GM12878 (cell line): ENCODE measurements around the gene SMIM7.

Experiments
- CBX5 ChIP-seq: sonication (generic); IDR thresholded peaks from 2 replicates; pipeline ENCODE4 v1.6.1; 2016; ENCODE audit warnings: low read depth, moderate library complexity, mild to moderate bottlenecking, inconsistent platforms
- CHD1 ChIP-seq: IDR thresholded peaks from 2 replicates; pipeline ENCODE4 v1.6.1; 2012; ENCODE audit warnings: low read depth, low read length, improper control_type of control experiment
- CHD4 ChIP-seq: fragments of 200-600 bp; sonication (generic); IDR thresholded peaks from 2 replicates; pipeline ENCODE4 v1.6.1; 2016; ENCODE audit warnings: mild to moderate bottlenecking
- ELK1 ChIP-seq: IDR thresholded peaks from 2 replicates; pipeline ENCODE4 v1.6.1; 2012; ENCODE audit warnings: low read depth, low read length, improper control_type of control experiment
- EP300 ChIP-seq, 2 experiments: fragments of 150-350 bp in 1 of 2; IDR thresholded peaks; 2 replicates each; pipeline ENCODE4 v1.6.1; 2011 to 2012; ENCODE audit warnings: low read depth in 2 of 2, low read length in 2 of 2, borderline replicate concordance in 1 of 2, improper control_type of control experiment in 1 of 2, inconsistent platforms in 1 of 2; ENCODE audit not compliant: control insufficient read depth in 1 of 2
- IRF3 ChIP-seq: fragments of 450-650 bp; IDR thresholded peaks from 2 replicates; pipeline ENCODE4 v1.6.1; 2014; ENCODE audit warnings: mild to moderate bottlenecking
- JUNB ChIP-seq: IDR thresholded peaks from 2 replicates; pipeline ENCODE4 v1.6.1; 2016; ENCODE audit warnings: antibody characterized with exemption, mild to moderate bottlenecking
- POLR2A ChIP-seq: IDR thresholded peaks from 2 replicates; pipeline ENCODE4 v1.6.1; 2011; ENCODE audit warnings: low read depth, mild to moderate bottlenecking, low read length
- POLR2AphosphoS5 ChIP-seq: IDR thresholded peaks from 2 replicates; pipeline ENCODE4 v1.6.1; 2011; ENCODE audit warnings: mild to moderate bottlenecking, low read length, inconsistent platforms
- RELA ChIP-seq: fragments of 450-650 bp; IDR thresholded peaks from 2 replicates; pipeline ENCODE4 v1.8.0; 2014; ENCODE audit warnings: borderline replicate concordance; ENCODE audit not compliant: partially characterized antibody
- REST ChIP-seq: IDR thresholded peaks from 2 replicates; pipeline ENCODE4 v1.6.1; 2012; ENCODE audit warnings: mild to moderate bottlenecking, low read depth, low read length
- ZNF274 ChIP-seq: IDR thresholded peaks from one replicate; pipeline ENCODE4 v1.8.0; 2011; ENCODE audit not compliant: insufficient read length, insufficient read depth
- TF ChIP-seq, protein P1 (sequence below), 3 experiments: IDR thresholded peaks in 2 of 3; conservative IDR thresholded peaks in 1 of 3; 2 replicates each; pipeline ENCODE4 v1.5.1; 2011; ENCODE audit warnings: low read depth in 3 of 3, low read length in 3 of 3, mild to moderate bottlenecking in 3 of 3, control low read depth in 2 of 3, moderate library complexity in 2 of 3, inconsistent platforms in 1 of 3, mixed read lengths in 1 of 3; ENCODE audit not compliant: control insufficient read depth in 2 of 3, insufficient read depth in 1 of 3; ENCODE audit errors: extremely low read depth in 1 of 3
- TF ChIP-seq, protein P2 (sequence below): IDR thresholded peaks from 2 replicates; pipeline ENCODE4 v1.6.1; 2011; ENCODE audit warnings: borderline replicate concordance, low read depth, mild to moderate bottlenecking, moderate library complexity, mixed read lengths, low read length; ENCODE audit not compliant: insufficient read depth; ENCODE audit errors: extremely low read length

GRCh38 chr19:16645140-16645539 lies 14.8 kb downstream of the SMIM7 start:
- no peak for TF ChIP-seq IRF3
- TF ChIP-seq, protein P1, sequence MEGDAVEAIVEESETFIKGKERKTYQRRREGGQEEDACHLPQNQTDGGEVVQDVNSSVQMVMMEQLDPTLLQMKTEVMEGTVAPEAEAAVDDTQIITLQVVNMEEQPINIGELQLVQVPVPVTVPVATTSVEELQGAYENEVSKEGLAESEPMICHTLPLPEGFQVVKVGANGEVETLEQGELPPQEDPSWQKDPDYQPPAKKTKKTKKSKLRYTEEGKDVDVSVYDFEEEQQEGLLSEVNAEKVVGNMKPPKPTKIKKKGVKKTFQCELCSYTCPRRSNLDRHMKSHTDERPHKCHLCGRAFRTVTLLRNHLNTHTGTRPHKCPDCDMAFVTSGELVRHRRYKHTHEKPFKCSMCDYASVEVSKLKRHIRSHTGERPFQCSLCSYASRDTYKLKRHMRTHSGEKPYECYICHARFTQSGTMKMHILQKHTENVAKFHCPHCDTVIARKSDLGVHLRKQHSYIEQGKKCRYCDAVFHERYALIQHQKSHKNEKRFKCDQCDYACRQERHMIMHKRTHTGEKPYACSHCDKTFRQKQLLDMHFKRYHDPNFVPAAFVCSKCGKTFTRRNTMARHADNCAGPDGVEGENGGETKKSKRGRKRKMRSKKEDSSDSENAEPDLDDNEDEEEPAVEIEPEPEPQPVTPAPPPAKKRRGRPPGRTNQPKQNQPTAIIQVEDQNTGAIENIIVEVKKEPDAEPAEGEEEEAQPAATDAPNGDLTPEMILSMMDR (IDR thresholded peaks at IDR 0.05 in 2 of 3, conservative IDR thresholded peaks at IDR 0.05 in 1 of 3; ENCODE audit: control insufficient read depth in 2 of 3, extremely low read depth in 1 of 3, insufficient read depth in 1 of 3, low read depth in 3 of 3, low read length in 3 of 3): no peak
- TF ChIP-seq CHD4: no peak
- TF ChIP-seq, protein P2, sequence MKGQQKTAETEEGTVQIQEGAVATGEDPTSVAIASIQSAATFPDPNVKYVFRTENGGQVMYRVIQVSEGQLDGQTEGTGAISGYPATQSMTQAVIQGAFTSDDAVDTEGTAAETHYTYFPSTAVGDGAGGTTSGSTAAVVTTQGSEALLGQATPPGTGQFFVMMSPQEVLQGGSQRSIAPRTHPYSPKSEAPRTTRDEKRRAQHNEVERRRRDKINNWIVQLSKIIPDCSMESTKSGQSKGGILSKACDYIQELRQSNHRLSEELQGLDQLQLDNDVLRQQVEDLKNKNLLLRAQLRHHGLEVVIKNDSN: no peak
- no peak for TF ChIP-seq EP300 (IDR thresholded peaks at IDR 0.05; ENCODE audit: borderline replicate concordance in 1 of 2, control insufficient read depth in 1 of 2, low read depth in 2 of 2, low read length in 2 of 2)
- no peak for TF ChIP-seq ELK1
- TF ChIP-seq CBX5: no peak
- TF ChIP-seq CHD1: no peak
- no peak for TF ChIP-seq POLR2A
- no peak for TF ChIP-seq RELA
- TF ChIP-seq ZNF274: no peak
- TF ChIP-seq REST: no peak
- no peak for TF ChIP-seq POLR2AphosphoS5
- TF ChIP-seq JUNB: no peak
